Measurements from ENCODE around the gene MOB1A. TPM values are rescaled to one million over a fixed set of nuclear protein-coding genes. Genes with fewer than 3 reads are reported as not detected.

MOB1A gene
- total RNA-seq, 1 donor: 159 TPM

- H3K4me3 ChIP-seq (ENCODE audit: low read depth, low read length): no peak overlapping the region
- TF ChIP-seq CTCF (IDR thresholded peaks at IDR 0.05; ENCODE audit: insufficient read depth, low read length): no peak
- DNase-seq (ENCODE audit: low read depth): no peak
Observed at GRCh38 chr2:74149247-74149525, 29.5 kb downstream of the MOB1A start.

GRCh38 chr2:74148457-74149246, 30.0 kb downstream of the MOB1A start:
- DNase-seq (ENCODE audit: low read depth): no peak
- peak overlapping the region; percentile 78 for H3K4me3 ChIP-seq (ENCODE audit: low read depth, low read length)
- no peak for TF ChIP-seq CTCF (IDR thresholded peaks at IDR 0.05; ENCODE audit: insufficient read depth, low read length)

GRCh38 chr2:74147727-74148456, 30.8 kb downstream of the MOB1A start, which contains the start of gene BOLA3:
Gene BOLA3, minus strand, starts transcription at chr2:74147912. Its CDS starts 38 bp downstream, at chr2:74147874.
- peak within 1 kb of the TSS; percentile 78 for H3K4me3 ChIP-seq (ENCODE audit: low read depth, low read length)
- DNase-seq (ENCODE audit: low read depth): peak; percentile 56
- peak; percentile 39 for TF ChIP-seq CTCF (IDR thresholded peaks at IDR 0.05; ENCODE audit: insufficient read depth, low read length)

GRCh38 chr2:74146929-74147726, 31.6 kb downstream of the MOB1A start:
- peak overlapping the region; percentile 78 for H3K4me3 ChIP-seq (ENCODE audit: low read depth, low read length)
- no peak for TF ChIP-seq CTCF (IDR thresholded peaks at IDR 0.05; ENCODE audit: insufficient read depth, low read length)
- peak; percentile 31 for DNase-seq (ENCODE audit: low read depth)

GRCh38 chr2:74142340-74142739, 36.3 kb downstream of the MOB1A start:
- H3K4me3 ChIP-seq (ENCODE audit: low read depth, low read length): no peak overlapping the region
- DNase-seq (ENCODE audit: low read depth): no peak
- TF ChIP-seq CTCF (IDR thresholded peaks at IDR 0.05; ENCODE audit: insufficient read depth, low read length): no peak

- no peak for DNase-seq (ENCODE audit: low read depth)
- TF ChIP-seq CTCF (IDR thresholded peaks at IDR 0.05; ENCODE audit: insufficient read depth, low read length): no peak
- H3K4me3 ChIP-seq (ENCODE audit: low read depth, low read length): no peak overlapping the region
Observed at GRCh38 chr2:74138600-74139323, 39.9 kb downstream of the MOB1A start.

All from fibroblast of the aortic adventitia (primary cell).